ENCODE measurements around the gene ANKS6. TPM values are rescaled to one million over a fixed set of nuclear protein-coding genes. Genes with fewer than 3 reads are reported as not detected.

ANKS6 gene
- total and polyA plus RNA-seq, 10 of the 15 experiments (the other 5 are each of a cell fraction or from before 2014, with no cell fraction given) = 2.0 to 16.2 (median 6.1) TPM

DNA sequence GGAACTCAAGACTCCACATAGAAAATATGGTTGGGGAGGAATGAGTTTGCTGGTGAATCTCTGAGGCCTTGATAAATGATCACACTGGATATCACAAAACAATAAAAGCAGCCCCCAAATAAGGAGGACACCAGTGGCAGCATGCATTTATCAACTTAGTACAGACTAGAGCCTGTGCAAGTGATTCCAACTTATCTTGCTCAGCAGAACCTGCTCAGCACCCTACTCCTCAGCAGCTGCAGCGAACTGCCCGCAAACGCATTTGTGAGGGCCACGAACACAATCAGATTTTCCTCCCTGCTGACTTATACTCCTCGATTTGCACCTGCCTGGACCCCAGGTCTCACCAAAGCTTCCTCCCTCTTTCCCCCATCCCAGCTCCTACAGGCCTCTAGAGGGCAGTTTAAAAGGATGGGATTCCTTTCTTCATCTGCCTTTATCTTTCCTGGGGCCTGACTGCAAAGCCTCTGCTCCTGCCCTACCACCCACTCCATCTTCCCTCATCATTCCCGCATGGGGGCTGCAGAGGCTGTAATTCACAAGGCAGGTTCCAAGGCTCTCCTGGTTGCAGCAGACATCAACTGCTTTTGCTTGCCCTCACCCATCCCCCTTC, 41.2 kb downstream of the ANKS6 start:
- FAIRE-seq = no peak
- H3K4me3 ChIP-seq = no peak overlapping the region
- BruUV-seq (replicated peaks) = no TSS peak
- no peaks in the 10 kb centered on the region for H3K79me2 ChIP-seq (ENCODE audit: control insufficient read depth, insufficient read depth, low read length)
- no peak overlapping the region for H3K4me2 ChIP-seq (ENCODE audit: control insufficient read depth, insufficient read depth)
- WGBS (ENCODE audit: insufficient coverage, insufficient replicate concordance, low lambda C conversion rate, missing lambda C conversion rate) = 79% methylated on average over 6 of the region's 6 CpGs
- no peak overlapping the region for H3K27ac ChIP-seq (ENCODE audit: control insufficient read depth, insufficient read depth)
- no peak for ATAC-seq
- SMC1A ChIA-PET (ENCODE audit: uncharacterized antibody, unreplicated experiment) = no interaction called here
- no peak overlapping the region for H3K9ac ChIP-seq (ENCODE audit: control insufficient read depth, insufficient read depth, low read length)
- no peaks in the 10 kb centered on the region for H4K20me1 ChIP-seq (ENCODE audit: control insufficient read depth, insufficient read depth)
- no peak for DNase-seq (ENCODE audit: low read depth, low spot score)
- POLR2A ChIA-PET = no interaction called here
- RAD21 ChIA-PET (ENCODE audit: unreplicated experiment) = no interaction called here
- CTCF ChIA-PET = no interaction called here
- H3K36me3 ChIP-seq (ENCODE audit: control insufficient read depth in 2 of 2, insufficient read depth in 2 of 2, low read length in 1 of 2) = no peaks in the 10 kb centered on the region
- H2AFZ ChIP-seq (ENCODE audit: control insufficient read depth, low read depth, low read length) = no peak overlapping the region
- no peaks in the 10 kb centered on the region for H3K27me3 ChIP-seq (replicated peaks in 1 of 2; ENCODE audit: control insufficient read depth in 2 of 2, insufficient read depth in 2 of 2, low read length in 1 of 2)
- in situ Hi-C loops (cut with MboI) (no loop called here), intact Hi-C loops (cut with micrococcal nuclease; ENCODE audit: unreplicated experiment) (no loop called here)
- no peaks in the 10 kb centered on the region for H3K4me1 ChIP-seq (ENCODE audit: control insufficient read depth, insufficient read depth, low read length)
- no peaks in the 10 kb centered on the region for H3K9me3 ChIP-seq (replicated peaks; ENCODE audit: control insufficient read depth, insufficient read depth, low read length)
- TF ChIP-seq, protein P1, sequence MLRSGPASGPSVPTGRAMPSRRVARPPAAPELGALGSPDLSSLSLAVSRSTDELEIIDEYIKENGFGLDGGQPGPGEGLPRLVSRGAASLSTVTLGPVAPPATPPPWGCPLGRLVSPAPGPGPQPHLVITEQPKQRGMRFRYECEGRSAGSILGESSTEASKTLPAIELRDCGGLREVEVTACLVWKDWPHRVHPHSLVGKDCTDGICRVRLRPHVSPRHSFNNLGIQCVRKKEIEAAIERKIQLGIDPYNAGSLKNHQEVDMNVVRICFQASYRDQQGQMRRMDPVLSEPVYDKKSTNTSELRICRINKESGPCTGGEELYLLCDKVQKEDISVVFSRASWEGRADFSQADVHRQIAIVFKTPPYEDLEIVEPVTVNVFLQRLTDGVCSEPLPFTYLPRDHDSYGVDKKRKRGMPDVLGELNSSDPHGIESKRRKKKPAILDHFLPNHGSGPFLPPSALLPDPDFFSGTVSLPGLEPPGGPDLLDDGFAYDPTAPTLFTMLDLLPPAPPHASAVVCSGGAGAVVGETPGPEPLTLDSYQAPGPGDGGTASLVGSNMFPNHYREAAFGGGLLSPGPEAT (IDR thresholded peaks at IDR 0.05; ENCODE audit: low read depth) = no peak
- TF ChIP-seq JUND (IDR thresholded peaks at IDR 0.05; ENCODE audit: low read depth, low read length) (no peak), NFYB (IDR thresholded peaks at IDR 0.05; ENCODE audit: insufficient read depth, low read depth, low read length) (no peak), SRF (IDR thresholded peaks at IDR 0.05; ENCODE audit: low read depth in 2 of 2, low read length in 2 of 2) (no peak), ZNF207 (IDR thresholded peaks at IDR 0.05; ENCODE audit: borderline replicate concordance) (no peak), ZZZ3 (IDR thresholded peaks at IDR 0.05; ENCODE audit: control insufficient read depth, insufficient read length, low read depth) (no peak), NR2F1 (conservative IDR thresholded peaks at IDR 0.05) (no peak), MTA2 (IDR thresholded peaks at IDR 0.05; ENCODE audit: low read depth) (no peak), TCF12 (IDR thresholded peaks at IDR 0.05; ENCODE audit: low read depth, low read length) (no peak), SMC3 (IDR thresholded peaks at IDR 0.05; ENCODE audit: borderline replicate concordance, low read length) (no peak), KAT2A (conservative IDR thresholded peaks at IDR 0.05; ENCODE audit: control insufficient read depth, low read depth, low read length) (no peak), TBL1XR1 (IDR thresholded peaks at IDR 0.05; ENCODE audit: low read depth, low read length) (no peak), POLR2AphosphoS2 (IDR thresholded peaks at IDR 0.05; ENCODE audit: low read depth, low read length) (no peak)
- TF ChIP-seq, protein P2, sequence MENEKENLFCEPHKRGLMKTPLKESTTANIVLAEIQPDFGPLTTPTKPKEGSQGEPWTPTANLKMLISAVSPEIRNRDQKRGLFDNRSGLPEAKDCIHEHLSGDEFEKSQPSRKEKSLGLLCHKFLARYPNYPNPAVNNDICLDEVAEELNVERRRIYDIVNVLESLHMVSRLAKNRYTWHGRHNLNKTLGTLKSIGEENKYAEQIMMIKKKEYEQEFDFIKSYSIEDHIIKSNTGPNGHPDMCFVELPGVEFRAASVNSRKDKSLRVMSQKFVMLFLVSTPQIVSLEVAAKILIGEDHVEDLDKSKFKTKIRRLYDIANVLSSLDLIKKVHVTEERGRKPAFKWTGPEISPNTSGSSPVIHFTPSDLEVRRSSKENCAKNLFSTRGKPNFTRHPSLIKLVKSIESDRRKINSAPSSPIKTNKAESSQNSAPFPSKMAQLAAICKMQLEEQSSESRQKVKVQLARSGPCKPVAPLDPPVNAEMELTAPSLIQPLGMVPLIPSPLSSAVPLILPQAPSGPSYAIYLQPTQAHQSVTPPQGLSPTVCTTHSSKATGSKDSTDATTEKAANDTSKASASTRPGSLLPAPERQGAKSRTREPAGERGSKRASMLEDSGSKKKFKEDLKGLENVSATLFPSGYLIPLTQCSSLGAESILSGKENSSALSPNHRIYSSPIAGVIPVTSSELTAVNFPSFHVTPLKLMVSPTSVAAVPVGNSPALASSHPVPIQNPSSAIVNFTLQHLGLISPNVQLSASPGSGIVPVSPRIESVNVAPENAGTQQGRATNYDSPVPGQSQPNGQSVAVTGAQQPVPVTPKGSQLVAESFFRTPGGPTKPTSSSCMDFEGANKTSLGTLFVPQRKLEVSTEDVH (IDR thresholded peaks at IDR 0.05; ENCODE audit: low read depth, partially characterized antibody) = no peak
- TF ChIP-seq, protein P3, sequence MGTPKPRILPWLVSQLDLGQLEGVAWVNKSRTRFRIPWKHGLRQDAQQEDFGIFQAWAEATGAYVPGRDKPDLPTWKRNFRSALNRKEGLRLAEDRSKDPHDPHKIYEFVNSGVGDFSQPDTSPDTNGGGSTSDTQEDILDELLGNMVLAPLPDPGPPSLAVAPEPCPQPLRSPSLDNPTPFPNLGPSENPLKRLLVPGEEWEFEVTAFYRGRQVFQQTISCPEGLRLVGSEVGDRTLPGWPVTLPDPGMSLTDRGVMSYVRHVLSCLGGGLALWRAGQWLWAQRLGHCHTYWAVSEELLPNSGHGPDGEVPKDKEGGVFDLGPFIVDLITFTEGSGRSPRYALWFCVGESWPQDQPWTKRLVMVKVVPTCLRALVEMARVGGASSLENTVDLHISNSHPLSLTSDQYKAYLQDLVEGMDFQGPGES (IDR thresholded peaks at IDR 0.05) = no peak
- TF ChIP-seq, protein P4, sequence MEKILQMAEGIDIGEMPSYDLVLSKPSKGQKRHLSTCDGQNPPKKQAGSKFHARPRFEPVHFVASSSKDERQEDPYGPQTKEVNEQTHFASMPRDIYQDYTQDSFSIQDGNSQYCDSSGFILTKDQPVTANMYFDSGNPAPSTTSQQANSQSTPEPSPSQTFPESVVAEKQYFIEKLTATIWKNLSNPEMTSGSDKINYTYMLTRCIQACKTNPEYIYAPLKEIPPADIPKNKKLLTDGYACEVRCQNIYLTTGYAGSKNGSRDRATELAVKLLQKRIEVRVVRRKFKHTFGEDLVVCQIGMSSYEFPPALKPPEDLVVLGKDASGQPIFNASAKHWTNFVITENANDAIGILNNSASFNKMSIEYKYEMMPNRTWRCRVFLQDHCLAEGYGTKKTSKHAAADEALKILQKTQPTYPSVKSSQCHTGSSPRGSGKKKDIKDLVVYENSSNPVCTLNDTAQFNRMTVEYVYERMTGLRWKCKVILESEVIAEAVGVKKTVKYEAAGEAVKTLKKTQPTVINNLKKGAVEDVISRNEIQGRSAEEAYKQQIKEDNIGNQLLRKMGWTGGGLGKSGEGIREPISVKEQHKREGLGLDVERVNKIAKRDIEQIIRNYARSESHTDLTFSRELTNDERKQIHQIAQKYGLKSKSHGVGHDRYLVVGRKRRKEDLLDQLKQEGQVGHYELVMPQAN (conservative IDR thresholded peaks at IDR 0.05) = no peak
